ENCODE data around the gene AKAP13.
A peak's percentile ranks its signal among the peaks of the same experiment; 100 is the strongest.

Gene AKAP13

DNA sequence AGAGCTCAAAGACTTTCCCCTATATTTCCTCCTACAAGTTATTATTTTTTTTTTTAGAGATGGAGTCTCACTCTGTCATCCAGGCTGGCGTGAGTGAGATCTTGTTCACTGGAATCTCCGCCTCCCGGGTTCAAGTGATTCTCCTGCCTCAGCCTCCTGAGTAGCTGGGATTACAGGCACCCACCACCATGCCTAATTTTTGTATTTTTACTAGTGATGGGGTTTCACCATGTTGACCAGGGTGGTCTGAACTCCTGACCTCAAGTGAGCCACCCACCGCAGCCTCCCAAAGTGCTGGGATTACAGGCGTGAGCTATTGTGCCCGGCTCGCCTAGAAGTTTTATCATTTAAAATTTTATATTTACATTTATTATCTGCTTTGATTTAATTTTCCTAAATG lies 5.9 kb downstream of the AKAP13 start:
- no peak for DNase-seq (ENCODE audit: low read depth)

DNA sequence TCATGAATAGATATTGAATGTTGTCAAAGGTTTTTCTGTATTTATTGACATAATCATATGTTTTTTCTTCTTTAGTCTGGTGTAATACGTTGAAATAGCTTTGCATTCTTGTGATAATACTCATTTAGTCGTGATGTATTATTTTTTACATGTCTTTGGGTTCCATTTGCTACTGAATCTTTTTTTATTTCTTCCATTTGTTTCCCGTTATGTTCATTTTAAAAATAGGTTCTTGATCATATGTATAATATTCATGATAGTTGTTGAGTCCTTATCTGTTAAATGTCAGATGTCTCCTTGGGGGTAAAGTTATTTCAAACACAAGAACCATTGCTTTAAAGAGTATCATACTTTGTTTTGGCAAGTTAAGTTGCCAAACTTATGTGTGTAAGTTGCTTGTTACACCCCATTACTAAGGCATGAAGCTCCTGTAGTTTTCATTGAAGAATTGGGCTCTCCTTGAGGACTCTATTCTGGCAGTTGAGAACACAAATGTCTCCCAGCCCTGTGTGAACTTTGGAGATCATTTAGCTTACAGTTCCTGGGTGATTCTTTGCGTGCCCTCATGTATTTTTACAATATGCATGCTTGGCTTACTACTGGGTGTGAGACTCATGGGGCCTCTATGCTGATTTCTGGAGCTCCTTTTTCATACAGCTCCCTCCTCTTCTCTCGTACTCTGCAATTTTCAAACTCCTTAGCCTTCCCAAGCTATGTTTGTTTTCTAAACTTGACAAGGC lies 8.3 kb downstream of the AKAP13 start:
- DNase-seq (ENCODE audit: low read depth) = no peak

DNA sequence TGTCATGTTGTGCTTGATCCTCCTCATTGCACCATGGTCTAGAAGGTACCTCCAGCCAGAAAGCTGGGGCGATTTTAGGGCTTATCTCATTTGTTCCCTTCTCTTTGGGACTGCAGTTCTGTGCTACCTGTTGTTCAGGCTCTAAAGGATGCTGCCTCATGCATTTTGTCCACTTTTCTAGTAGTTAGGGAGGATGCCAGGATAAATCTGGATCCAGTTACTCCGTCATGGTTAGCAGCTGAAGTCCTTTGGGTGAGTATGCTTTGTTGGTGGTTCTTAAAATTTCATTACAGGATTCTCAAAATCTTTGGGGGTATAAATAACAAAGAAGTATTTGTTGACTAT lies 8.9 kb downstream of the AKAP13 start:
- DNase-seq (ENCODE audit: low read depth) = no peak

DNA sequence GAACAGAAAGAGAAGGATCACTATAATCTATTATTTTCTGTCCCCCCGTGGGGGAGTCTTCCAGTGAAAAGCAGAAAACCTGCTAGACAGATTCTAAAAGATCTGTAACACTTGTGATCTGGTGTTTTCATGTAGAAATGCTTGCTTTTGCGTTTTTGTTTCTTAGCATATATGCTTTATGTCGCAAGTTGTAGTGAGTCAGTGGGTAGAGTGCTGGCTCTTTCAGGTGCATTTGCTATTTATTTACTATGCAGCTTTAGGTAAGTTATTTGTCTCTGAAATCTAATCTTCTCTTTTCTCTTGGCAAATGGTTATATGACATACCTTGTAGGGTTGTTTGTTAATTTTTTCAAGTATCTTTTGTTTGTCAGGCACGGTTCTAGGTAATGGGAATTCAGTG lies 9.4 kb downstream of the AKAP13 start:
- no peak for DNase-seq (ENCODE audit: low read depth)

DNA sequence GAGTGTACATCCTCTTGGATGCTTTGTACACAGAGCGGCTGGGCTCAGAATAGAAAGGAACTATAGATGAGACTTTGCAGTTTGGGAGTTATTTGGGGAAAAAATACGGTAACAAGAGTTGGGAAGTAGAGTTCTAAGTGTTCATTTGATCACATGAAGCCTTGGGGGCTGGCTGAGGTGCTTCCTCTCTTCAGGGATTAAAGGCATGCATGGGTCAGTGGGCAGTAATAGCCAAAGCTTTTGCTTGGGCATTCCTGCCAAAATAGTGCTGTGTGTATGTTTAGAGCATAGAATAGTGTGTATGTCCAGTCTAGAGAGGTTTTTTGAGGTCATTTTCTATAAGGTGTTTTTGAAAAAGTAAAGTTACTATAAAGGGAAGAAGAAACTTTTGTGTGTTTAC lies 12.8 kb downstream of the AKAP13 start:
- DNase-seq (ENCODE audit: low read depth) = no peak

DNA sequence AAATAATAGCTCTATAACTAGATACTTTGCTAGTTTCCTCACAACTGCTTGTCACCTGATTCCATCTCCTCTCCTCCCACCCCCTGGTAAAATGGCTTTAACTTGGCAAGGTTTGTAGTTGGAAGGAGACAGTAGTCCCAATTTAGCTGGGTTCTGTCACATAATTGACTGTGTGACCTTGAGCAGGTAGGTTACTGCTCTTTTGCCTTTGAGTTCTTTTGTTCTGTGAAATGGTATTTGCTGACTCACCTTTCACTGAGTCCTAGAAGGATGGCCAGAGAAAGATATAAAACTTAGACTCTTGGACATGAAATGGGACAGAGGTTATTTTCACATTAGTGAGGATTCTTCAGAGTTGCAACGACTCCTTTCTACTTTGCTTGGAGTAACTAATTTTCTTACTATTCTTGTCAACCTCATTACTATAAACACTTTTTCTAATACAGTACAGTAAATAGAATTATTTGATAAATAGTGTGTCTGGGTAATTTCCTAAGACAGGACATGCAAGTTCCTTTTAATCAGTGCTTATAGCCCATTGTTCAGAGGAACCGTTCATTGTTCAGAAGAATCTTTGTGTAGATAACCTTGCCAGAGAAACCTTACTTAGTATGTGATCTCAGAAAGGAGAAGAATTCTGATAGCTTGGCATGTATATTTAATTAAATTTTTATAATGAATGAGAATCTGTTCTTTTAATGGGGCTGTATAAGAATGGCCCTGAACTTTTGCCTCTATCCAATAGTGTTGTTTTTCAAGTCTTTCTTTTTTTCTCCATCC lies 14.3 kb downstream of the AKAP13 start:
- DNase-seq (ENCODE audit: low read depth) = no peak

DNA sequence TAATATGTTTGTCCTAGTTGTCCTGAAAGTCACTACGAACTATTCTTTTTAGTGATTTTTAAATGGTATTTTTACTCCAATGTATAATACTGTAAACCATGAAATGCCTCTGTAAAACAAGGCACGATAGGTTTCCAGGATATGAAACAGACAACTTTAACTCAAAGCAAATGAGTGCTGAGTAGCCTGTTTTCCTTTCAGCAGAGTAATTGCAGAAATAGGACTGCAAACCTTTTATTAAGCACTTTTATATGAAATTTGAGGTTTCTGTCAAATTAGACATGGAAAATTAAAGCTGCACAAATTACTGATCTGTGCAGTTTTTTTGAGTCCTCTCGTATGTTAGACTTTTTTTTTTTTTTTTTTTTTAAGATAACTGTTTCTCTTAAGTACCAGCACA lies 16.2 kb downstream of the AKAP13 start:
- DNase-seq (ENCODE audit: low read depth) = no peak

DNA sequence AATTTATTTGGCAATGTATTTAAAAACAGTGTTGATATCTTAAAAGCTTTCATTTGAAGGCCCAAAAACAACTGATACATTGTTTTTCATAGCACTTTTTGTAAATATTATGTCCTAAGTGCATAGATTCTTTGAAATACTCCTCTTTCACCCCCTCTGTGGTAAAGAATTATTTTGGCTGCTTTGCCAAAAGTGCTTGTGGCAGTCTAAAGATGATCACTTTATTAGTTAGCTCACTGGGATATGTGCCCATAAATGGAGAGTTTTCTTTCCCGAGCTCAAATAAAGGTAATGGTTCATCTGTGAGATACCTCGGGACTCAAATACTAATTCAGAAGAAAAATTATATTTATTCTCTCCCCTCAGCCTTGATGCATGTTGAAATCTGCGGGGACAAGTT lies 16.7 kb downstream of the AKAP13 start:
- no peak for DNase-seq (ENCODE audit: low read depth)

DNA sequence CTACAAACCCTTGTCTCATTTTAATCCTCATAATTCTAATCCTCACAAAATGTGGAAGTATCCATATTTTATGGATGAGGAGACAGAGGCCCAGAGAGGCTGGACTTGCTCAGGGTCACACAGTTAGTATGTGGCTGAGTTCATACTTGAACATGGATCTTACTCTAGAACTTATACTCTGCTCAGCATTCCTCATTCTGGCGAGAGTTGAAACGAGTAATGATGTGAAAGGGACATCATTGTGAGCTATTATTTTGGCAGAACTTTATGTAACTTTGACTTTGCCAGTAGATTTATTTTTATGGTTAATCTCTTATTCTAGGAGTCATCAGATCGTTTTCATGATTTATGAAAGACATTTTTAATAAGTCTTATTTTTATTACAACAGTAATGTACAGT lies 17.5 kb downstream of the AKAP13 start:
- no peak for DNase-seq (ENCODE audit: low read depth)

DNA sequence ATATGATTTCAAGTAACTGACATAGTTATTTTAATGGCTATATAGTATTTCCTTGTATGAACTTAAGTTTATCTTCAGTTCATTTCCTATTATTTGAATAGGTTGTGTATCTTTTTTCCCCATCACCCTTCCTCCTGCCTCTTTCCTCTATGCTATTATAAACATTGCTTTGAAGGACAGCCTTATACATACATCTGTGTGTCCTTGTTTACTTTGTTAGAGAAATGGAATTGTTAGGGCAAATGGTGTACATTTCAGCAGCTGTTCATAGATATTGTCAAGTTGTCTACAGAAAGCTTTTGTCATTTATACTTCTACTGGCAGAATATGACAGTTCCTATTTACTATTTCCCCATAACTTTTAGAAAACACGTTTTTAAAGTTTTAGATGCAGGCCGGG lies 18.4 kb downstream of the AKAP13 start:
- no peak for DNase-seq (ENCODE audit: low read depth)

DNA sequence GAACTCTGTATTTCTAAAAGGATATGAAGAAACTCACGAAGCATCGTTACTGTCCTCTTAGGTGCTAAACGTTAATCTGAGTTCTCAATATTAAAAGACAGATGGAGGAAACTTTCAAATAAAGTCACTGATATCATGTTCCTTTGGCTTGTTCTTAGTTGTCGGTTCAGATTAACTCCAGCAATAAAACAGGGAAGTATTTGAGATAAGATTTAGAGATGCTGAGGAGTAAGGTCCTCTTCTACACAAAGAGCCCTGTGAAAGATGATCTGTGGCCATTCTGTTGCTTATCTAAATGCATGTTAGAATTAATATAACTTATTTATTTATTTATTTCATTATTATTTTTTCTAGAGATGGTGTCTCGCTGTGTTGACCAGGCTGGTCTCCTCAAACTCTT lies 19.2 kb downstream of the AKAP13 start:
- DNase-seq (ENCODE audit: low read depth) = no peak

DNA sequence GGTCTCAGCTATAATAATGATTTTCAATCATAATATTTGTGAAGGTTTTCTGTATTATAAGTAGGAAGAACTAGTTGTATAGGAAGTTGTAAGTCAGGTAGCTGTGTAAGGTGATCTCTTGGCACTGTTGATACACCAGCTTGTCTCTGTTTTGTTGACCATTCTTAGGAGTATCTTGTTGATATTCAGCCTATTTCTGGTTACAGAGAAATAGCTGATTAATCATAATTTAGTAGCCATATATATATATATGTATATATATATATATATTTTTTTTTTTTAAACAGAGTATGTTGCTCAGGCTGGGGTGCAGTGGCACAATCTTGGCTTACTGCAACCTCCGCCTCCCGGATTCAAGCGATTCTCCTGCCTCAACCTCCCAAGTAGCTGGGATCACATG lies 20.2 kb downstream of the AKAP13 start:
- DNase-seq (ENCODE audit: low read depth) = no peak

DNA sequence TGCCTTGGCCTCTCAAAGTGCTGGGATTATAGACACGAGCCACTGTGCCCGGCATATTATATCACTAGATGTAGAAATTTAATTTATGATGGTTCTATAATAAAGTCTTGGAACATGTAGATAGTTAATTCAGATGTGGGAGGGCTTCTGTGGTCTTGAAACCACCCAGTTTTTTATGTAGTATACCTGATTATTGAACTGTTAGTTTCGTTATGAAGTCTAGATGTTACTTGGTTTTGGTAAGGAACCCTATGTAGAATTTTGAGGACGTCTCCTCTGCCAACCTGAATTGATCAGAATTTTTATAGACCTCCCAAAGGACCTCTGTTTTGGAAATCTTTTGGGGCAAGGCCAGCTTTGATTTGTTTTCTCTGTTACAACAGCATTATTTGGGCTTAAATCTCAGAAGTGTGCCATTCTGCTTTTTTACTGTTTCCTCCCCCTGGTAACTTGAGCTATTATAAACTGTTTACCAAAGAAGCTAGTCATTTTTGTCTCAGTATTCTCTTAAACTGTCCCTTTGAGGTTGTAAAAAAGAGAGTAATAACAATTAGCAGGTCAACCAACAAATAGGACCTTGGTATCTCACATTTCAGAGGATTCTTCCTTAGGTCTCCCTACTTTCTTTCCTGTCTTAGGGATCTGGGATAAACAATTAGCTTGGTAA lies 20.8 kb downstream of the AKAP13 start:
- DNase-seq (ENCODE audit: low read depth) = no peak

DNA sequence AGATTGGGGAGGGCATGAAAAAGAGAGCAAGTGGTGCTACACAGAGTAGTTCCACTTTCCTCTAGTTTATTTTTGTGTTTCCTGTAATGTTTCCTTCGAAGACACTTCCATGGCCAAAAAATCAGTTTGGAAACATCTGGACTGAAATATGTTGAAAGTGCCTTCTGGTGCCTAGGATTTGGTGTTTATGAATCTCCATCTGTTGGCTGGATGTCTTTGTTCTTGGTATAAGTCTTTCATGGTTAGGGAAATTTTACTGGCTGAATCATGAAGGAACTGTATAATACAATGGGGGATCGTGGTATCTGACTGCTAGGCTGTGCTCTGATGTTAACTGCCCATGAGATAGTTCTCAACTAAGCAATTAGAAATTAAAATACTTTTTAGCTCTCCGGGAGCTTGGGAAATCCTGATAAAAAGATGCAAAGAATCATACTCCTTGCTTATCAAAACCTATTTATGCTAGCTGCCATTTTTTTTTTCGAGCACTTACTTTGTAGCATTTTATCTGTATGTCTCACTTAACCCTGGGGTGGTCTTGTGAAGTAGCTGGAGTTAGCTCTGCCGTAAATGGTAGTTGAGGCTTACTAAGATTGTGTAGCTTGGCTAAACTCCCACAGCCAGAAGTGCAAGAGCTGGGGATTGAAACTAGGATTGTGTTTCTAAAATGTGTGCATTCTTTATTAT lies 21.9 kb downstream of the AKAP13 start:
- DNase-seq (ENCODE audit: low read depth) = no peak

DNA sequence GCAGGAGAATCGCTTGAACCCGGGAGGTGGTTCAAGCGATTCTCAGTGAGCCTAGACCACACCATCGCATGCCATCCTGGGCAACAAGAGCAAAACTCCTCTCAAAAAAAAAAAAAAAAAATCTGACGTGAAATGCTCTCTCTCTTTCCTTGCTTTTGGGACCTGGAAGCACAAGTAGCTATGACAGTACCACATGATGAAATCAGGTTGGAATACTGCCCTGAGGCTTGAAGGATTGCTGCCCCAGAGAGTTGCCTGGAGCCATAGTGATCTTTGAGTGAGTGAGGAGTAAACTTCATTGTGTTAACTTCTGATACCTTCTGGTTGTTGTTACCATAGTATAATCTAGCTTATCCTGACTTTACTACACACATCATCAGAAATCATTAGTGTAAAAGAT lies 23.3 kb downstream of the AKAP13 start:
- no peak for DNase-seq (ENCODE audit: low read depth)

DNA sequence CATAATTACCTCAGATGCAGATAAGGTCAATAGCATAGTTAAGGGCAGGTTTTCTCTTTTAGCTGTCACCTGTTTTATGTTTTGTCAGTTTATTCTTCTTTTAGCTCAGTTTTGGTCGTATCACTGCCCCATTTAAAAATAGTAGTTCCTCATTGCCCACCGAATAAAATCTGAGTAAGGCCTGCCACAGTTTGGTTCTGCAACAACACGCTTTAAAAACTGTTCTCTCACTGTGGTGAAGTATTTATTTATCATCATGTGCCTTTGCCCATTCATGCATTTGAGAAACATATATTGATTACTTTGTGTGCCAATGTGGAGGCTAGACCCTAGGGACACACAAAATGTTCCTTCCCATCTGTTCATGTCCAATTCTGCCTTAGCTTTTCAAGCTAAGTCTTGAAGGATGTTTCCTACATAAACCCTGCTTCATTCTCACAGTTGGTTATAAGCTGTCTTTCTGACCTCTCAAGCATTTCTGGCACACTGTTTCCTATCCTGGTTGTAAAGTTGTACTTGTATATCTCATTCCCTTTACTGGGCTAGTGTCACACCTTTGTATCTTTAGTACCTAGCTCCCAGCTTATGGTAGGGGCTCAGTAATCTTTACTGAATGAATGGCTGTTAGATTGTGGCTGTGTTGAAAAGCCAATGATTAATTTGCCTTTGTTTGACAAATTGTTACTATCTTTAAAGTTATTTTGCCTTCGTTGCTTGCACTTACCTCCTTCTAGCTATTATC lies 23.9 kb downstream of the AKAP13 start:
- DNase-seq (ENCODE audit: low read depth) = no peak

DNA sequence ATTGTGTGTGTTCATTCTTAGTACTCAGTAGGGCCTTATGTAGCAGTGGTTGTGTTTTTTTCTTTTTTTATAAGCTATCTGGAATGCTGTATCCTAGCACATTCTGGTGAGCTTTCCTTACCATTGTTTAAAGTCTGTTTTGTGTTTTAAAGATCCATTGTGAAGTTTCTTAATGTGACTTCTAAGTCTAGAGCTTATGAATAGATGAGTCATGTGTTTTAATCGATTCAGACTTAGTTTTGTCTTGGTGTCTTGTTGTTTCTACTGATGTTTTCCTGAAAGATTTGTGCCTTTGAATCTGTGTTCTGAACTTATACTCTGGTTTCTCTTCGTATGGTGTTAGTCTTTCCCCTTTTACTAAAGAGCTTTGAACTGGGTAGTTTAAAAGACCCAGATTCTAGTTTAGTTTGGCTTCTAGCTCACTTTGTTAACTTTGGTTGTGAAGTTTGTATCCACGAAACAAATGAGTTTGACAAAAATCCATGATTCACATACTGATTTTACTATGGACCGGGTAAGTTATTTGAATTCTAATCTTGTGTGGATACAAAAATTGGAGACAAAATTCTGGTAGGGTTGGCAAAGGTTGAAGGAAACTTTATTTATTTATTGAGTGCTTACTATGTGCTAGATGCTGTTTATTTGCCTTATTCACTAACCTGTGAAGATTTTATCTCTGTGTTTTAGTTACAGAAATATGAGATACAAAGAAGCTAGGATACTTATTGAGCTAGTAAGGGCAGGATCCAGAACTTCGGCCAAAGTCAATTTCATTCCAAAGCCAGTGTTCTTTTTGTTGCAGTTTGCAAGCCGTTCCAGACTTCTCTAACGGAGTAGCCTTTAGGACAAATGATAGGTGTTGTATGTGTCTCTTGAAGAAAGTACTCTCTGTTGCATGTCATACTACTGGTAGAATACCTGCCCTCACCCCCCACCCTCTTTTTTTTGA lies 24.8 kb downstream of the AKAP13 start:
- DNase-seq (ENCODE audit: low read depth) = no peak

DNA sequence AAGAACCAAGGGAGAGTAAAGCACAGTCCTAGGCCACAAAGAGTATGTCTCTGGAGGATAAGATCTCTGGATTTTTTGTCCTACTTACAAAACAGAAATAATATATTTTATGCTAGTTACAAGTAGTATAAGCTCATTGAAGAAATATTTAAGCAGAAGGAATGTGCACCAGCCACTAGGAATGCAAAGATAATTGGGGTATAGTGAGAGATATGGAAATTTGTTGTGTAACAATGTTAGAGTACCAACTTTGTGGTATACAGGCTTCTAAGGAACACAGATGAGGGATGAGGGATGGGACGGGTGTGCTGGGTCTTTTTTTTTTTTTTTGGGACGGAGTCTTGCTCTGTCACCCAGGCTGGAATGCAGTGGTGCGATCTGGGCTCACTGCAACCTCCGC lies 26.5 kb downstream of the AKAP13 start:
- no peak for DNase-seq (ENCODE audit: low read depth)

DNA sequence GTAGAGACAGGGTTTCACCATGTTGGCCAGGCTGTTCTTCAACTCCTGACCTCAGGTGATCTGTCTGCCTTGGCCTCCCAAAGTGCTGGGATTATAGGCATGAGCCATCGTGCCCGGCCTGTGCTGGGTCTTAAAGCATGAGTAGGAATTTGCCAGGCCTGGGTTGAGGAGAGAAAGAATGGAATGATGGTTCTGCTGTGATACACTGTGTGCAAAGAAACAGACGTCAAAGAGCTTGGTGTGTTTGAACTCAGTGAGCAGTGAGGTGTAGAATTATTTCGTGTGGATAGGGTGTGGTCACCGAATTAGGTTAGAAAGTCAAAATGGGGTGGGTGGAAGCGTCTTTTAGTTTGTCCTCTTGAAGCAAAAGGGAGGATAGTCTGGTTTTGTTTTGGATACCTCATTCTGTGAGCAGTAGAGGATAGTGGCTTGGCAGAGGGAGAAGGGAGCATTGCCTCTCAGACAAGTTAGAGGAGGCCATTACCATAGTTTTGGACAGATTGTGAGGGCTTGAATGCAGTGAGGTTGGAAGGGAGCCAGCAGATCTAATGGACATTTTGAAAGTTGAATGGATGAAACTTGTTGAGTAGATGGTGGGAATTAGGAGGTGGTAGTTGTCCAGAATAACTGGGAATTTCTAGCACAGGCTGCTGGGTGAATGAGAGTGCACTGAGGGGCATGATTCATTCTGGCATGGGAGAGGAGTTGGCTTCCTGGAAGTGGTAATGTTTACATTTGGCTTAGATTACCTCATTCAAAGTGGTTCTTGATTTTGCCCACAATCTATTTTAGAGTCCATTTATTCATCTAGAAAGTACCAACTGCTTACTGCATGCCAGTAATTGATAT lies 27.2 kb downstream of the AKAP13 start:
- peak; percentile 56 for DNase-seq (ENCODE audit: low read depth)

DNA sequence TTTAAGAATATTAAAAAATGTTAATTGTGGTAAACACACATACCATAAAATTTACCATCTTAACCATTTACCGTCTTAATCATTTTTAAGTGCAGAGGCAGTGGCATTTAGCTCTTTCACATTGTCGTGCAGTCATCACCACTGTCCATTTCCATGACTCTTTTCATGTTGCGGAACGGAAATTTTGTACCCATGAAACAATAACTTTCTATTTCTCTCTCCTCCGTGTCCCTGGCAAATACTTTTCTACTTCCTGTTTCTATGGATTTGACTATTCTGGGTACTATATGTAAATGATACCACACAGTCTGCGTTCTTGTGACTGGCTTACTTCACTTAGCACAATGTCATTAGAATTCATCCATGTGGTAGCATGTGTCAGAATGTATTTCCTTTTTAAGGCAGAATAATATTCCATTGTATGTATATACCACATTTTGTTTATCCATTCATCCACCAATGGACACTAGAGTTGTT lies 27.9 kb downstream of the AKAP13 start:
- no peak for DNase-seq (ENCODE audit: low read depth)
